GM19238 (cell line): ENCODE measurements around the gene MEX3D.

Experiments used
- DNase-seq: peaks from one replicate; pipeline ENCODE4 v3.0.0; 2011; ENCODE audit warnings: low spot score; ENCODE audit not compliant: insufficient read length

Gene MEX3D

GRCh38 chr19:1574354-1575136, 6.4 kb upstream of the MEX3D start:
- DNase-seq, result no peak

DNA sequence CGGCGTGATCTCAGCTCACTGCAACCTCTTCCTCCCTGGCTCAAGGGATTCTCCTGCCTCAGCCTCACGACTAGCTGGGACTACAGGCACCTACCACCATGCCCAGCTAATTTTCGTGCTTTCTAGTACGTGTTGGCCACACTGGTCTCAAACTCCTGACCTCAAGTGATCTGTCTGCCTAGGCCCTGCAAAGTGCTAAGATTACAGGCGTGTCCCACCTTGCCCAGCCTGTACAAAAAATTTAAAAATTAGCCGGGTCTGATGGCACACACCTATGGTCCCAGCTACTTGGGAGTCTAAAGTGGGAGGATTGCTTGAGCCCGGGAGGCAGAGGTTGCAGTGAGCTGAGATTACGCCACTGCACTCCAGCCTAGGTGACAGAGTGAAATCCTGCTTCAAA, 4.7 kb upstream of the MEX3D start:
- no peak for DNase-seq

DNA sequence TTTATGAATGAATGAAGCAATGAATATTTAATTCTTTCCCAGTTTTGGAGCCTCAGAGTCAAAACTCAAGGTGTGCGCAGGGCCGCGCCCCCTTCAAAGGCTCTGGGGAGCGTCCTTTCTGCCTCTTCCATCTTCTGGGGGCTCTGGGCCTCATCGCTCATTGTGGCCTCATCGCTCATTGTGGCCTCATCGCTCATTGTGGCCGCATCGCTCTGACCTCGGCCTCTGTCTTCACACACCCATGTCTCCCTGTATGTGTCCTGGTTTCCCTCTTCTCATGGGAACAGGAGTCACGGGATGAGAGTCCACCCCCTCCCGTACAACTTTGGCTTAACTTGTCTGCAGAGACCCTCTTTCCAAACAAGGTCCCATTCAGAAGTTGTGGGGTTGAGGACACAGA, 3.2 kb upstream of the MEX3D start:
- DNase-seq, result no peak

- DNase-seq, result no peak
Measured at GRCh38 chr19:1570836-1571235, 2.7 kb upstream of the MEX3D start.

DNA sequence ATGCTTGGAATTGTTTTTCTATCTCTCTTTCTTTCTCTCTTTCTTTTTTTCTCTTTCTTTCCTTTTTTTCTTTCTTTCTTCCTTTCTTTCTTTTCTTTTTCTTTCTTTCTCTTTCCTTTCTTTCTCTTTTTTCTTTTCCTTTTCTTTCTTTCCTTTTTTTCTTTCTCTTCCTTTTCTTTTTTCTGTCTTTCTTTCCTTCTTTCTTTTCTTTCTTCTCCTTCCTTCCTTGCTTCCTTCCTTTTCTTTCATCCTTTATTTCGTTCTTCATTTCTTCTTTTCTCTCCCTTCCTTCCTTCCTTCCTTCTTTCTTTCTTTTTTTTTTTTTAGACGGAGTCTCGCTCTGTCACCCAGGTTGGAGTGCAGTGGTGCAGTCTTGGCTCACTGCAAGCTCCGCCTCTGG, 1.9 kb upstream of the MEX3D start:
- DNase-seq, result no peak

DNA sequence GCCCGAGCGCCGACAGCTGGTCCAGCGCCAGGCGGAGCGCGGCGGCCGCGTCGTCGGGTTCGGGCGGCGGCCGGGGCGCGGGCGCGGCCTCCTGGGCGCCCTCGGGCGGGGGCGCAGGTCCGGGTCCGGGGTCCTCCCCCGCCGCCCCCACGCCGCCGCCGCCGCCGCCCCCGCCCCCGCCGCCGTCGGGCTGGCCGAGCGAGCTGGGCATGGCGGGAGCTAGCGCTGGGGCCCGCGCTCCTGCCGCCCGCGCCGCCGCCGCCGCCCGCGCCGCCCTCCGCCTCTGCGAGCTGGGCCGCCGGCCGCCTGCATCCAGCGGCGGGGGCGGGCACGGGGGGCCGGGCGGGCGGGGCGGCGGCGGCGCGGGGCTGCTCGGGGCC, 287 bp downstream of the MEX3D start:
- DNase-seq, result peak; percentile 54

- DNase-seq, result no peak
Measured at GRCh38 chr19:1567116-1567847, 843 bp downstream of the MEX3D start.

DNA sequence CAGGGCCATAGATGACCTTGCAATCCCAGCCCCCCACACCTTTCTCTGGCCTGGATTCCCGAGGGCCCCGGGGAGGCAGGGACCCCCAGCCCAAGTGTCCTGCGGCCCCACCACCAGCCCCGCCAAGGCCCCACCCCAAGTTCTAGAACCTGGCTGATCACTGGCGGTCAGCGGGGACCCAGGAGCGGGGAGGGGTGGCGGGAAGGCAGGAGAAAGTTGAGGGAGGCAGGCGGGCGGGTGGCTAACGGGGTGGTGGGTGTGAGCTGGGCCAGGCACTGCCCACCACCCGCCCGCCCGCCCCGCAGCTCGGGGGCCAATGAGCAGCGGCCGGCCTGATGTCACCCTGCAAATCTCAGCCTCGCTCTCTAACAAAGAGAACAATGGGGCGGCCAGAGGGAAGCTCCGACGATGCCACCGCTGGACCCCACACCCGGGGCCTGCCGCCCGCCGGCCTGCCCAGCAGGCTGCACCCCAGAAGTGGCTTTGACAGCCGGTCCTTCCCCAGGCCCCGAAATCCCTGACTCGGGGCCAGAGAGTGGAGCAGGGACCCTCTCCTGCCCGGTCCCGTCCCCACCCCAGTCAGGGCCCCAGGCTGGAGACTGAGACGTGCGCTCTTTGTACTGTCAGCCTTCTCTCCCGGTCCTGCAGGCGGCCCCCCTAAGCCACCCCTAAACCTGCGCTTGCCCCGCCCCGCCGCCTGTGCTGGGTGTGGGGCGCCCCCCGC, 1.6 kb downstream of the MEX3D start:
- no peak for DNase-seq

DNA sequence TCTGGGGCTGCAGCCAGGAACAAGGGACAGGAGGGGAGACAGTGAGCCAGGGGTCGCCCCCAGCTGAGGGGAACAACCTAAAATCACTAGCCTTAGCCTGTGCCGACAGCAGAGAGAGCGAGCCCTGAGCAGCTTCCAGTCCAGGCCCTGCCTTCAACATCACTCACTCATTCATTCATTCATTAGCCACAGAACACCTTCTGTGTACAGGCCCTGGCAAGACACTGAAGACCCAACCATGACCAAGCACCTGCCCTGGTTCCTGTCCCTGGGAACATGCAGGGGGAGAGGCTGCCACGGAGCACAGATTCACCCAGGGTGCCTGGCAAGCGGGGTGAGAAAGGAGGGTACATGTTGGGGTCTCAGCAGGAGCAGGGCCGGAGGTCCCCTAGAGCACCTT, 4.9 kb downstream of the MEX3D start:
- DNase-seq, result no peak

GRCh38 chr19:1561236-1561842, 6.8 kb downstream of the MEX3D start:
- no peak for DNase-seq

GRCh38 chr19:1560286-1560882, 7.7 kb downstream of the MEX3D start:
- no peak for DNase-seq

GRCh38 chr19:1558552-1558951, 9.6 kb downstream of the MEX3D start:
- no peak for DNase-seq

DNA sequence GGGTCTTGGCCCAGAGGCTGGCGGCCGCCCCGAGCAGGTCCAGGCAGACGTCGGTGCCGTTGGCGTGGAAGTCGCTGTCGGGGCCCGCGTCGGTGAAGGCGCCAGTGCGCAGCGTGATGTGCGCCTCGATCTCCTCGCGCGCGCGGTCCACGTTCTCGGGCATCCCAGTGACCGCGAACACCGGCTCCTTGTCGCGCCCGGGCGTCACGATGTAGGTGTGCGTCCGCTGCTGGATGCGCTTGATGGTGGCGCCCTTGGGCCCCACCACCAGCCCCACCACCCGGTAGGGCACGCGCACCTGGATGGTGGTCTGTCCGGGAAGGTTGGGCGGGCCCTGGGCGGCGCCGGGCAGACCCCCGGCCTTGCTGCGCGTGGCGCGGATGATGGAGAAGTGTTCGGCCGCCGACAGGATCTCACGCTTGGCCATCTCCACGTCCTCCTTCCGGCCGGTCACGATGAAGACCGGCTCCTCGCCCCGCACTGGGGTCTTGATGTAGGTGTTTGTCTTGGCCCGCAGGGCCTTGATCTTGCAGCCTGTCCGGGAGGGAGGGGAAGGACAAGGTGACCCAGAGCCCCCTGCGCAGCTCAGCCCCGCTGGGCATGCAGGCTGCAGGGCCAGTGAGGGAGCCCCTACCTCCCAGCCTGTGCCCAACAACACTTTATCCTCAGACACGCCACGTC, 11.6 kb downstream of the MEX3D start:
- DNase-seq, result no peak

DNA sequence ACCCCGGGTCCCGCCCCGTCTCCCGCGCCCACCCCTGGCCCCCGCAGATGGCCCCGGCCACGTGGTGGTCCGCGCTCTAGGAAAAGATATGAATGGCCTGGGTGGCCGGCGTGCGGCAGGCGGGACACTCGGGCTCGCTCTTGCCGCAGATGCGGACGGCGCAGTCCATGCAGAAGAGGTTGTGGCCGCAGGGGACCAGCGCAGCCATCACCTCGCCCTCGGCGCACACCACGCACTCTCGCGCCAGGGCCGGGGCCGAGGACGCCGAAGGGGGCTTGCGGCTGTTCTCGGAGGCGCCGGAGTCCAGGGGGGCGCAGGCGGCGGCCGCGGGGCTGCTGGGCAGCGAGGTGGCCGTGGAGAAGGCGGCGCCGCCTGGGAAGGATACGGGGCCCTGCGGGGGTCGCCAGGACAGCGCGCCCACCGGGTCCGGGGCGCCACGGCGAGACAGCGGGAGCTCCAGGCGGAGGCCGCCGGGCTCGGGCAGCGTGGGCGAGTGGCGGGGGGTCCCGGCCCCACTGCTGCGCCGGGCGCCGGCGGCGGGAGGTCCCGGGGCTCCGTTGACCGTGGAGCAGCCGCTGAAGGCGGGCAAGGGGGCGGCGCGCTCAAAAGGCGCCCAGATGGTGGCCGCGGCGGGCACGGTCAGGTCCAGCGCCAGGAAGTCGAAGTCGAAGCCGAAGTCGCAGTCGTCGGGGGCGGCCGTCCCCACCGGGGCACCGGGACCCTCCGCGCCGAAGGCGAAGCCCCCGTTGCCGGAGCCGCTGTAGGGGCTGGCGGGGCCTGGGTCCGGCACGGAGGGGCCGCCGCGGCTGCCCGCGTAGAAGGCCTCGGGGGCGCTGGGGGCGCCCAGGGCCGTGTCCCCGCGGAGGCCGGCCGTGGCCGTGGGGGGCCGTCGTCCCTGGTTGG, 12.4 kb downstream of the MEX3D start:
- no peak for DNase-seq

GRCh38 chr19:1554968-1555367, 13.2 kb downstream of the MEX3D start:
- no peak for DNase-seq

- no peak for DNase-seq
Measured at GRCh38 chr19:1553415-1553814, 14.7 kb downstream of the MEX3D start.

GRCh38 chr19:1551068-1552040, 16.8 kb downstream of the MEX3D start:
- DNase-seq, result no peak

- no peak for DNase-seq
Measured at GRCh38 chr19:1549332-1549945, 18.7 kb downstream of the MEX3D start.
